WTC11 (cell line): Measurements from ENCODE around the gene DIRAS3.

Source experiments
- ATF2 ChIP-seq: sonication (generic); formaldehyde crosslinking; IDR thresholded peaks from 2 replicates; pipeline ENCODE4 v1.8.1; 2022; ENCODE audit warnings: low read depth, missing genetic modification reagents, borderline replicate concordance
- CTCF ChIP-seq: fragments of 200-600 bp; IDR thresholded peaks from 2 replicates; pipeline ENCODE4 v1.8.0; 2022; ENCODE audit warnings: antibody characterized with exemption
- ESRRA ChIP-seq: sonication (generic); formaldehyde crosslinking; IDR thresholded peaks from 2 replicates; pipeline ENCODE4 v1.8.1; 2022; ENCODE audit warnings: mild to moderate bottlenecking, missing genetic modification reagents, borderline replicate concordance
- ETV6 ChIP-seq: sonication (generic); formaldehyde crosslinking; IDR thresholded peaks from 2 replicates; pipeline ENCODE4 v1.8.1; 2022; ENCODE audit warnings: mild to moderate bottlenecking, missing genetic modification reagents
- GABPB1 ChIP-seq: sonication (generic); formaldehyde crosslinking; IDR thresholded peaks from 2 replicates; pipeline ENCODE4 v1.8.1; 2023; ENCODE audit warnings: mild to moderate bottlenecking, missing genetic modification reagents
- KAT7 ChIP-seq: sonication (generic); formaldehyde crosslinking; IDR thresholded peaks from 2 replicates; pipeline ENCODE4 v1.8.1; 2023; ENCODE audit warnings: missing genetic modification reagents, mild to moderate bottlenecking, borderline replicate concordance
- MAX ChIP-seq: sonication (generic); formaldehyde crosslinking; IDR thresholded peaks from 2 replicates; pipeline ENCODE4 v1.8.0; 2022; ENCODE audit warnings: mild to moderate bottlenecking, missing genetic modification reagents
- MLX ChIP-seq: sonication (generic); formaldehyde crosslinking; IDR thresholded peaks from 2 replicates; pipeline ENCODE4 v1.8.1; 2023; ENCODE audit warnings: mild to moderate bottlenecking, missing genetic modification reagents, moderate library complexity
- NR2C2 ChIP-seq: sonication (generic); formaldehyde crosslinking; IDR thresholded peaks from 2 replicates; pipeline ENCODE4 v1.8.0; 2022; ENCODE audit warnings: mild to moderate bottlenecking, missing genetic modification reagents
- PRRX2 ChIP-seq: fragments of 250-450 bp; sonication (Bioruptor Pico); IDR thresholded peaks from 2 replicates; pipeline ENCODE4 v1.8.0; 2021; ENCODE audit warnings: mild to moderate bottlenecking
- ZMAT4 ChIP-seq: fragments of 250-450 bp; sonication (Bioruptor Pico); IDR thresholded peaks from 2 replicates; pipeline ENCODE4 v1.9.0; 2021; ENCODE audit warnings: mild to moderate bottlenecking
- ZNF138 ChIP-seq: sonication (generic); formaldehyde crosslinking; conservative IDR thresholded peaks from 2 replicates; pipeline ENCODE4 v1.8.1; 2022; ENCODE audit warnings: mild to moderate bottlenecking, moderate library complexity, missing genetic modification reagents

GRCh38 chr1:68081775-68082283 lies 31.4 kb upstream of the DIRAS3 start:
- no peak for TF ChIP-seq CTCF
- TF ChIP-seq NR2C2 (CRISPR knock-in tag): no peak
- TF ChIP-seq ESRRA: no peak
- no peak for TF ChIP-seq MAX (CRISPR knock-in tag)
- no peak for TF ChIP-seq ZMAT4 (CRISPR knock-in tag)
- TF ChIP-seq KAT7 (CRISPR knock-in tag): no peak
- no peak for TF ChIP-seq PRRX2 (CRISPR knock-in tag)
- TF ChIP-seq ETV6 (CRISPR knock-in tag): no peak
- no peak for TF ChIP-seq MLX (CRISPR knock-in tag)
- TF ChIP-seq GABPB1: no peak
- TF ChIP-seq ATF2 (CRISPR knock-in tag): no peak
- TF ChIP-seq ZNF138: no peak
